Osteoblast (primary cell): ENCODE measurements around the gene PLD4. TPM values are rescaled to one million over a fixed set of nuclear protein-coding genes. Genes with fewer than 3 reads are reported as not detected.
"Not testable (repeated sequence)": the region's sequence is repeated elsewhere in the genome, so short reads cannot be mapped to it uniquely, and the experiment has no call there.

Experiments
- DNase-seq: peaks from one replicate; pipeline ENCODE4 v3.0.0; 2011; ENCODE audit warnings: low spot score, mixed read lengths; ENCODE audit not compliant: insufficient read length; ENCODE audit errors: missing footprints
- H2AFZ ChIP-seq: 2 replicates; pipeline ENCODE4 v1.6.0; 2011; ENCODE audit warnings: mild to moderate bottlenecking, low read length
- H3K27ac ChIP-seq: 2 replicates; pipeline ENCODE4 v1.5.1; 2011; ENCODE audit warnings: mild to moderate bottlenecking, low read depth, low read length, moderate library complexity
- H3K27me3 ChIP-seq: 2 replicates; pipeline ENCODE4 v1.6.0; 2012; ENCODE audit warnings: mild to moderate bottlenecking, control low read depth, inconsistent platforms, low read length, moderate library complexity; ENCODE audit not compliant: insufficient read depth
- H3K36me3 ChIP-seq: 2 replicates; pipeline ENCODE4 v1.5.1; 2011; ENCODE audit warnings: mild to moderate bottlenecking, low read length, control low read depth, moderate library complexity; ENCODE audit not compliant: insufficient read depth
- H3K4me1 ChIP-seq: 2 replicates; pipeline ENCODE4 v1.5.1; 2011; ENCODE audit warnings: mild to moderate bottlenecking, low read length, control low read depth, moderate library complexity; ENCODE audit not compliant: insufficient read depth
- H3K4me2 ChIP-seq: 2 replicates; pipeline ENCODE4 v1.6.0; 2011; ENCODE audit warnings: mild to moderate bottlenecking, low read length; ENCODE audit not compliant: insufficient read depth
- H3K4me3 ChIP-seq: fragments of 200-600 bp; sonication (generic); 3 replicates; pipeline ENCODE4 v1.5.1; 2012; ENCODE audit warnings: mild to moderate bottlenecking, low read length, inconsistent platforms; ENCODE audit not compliant: insufficient read depth
- H3K79me2 ChIP-seq: 2 replicates; pipeline ENCODE4 v1.6.0; 2012; ENCODE audit warnings: mild to moderate bottlenecking, low read length, control low read depth, inconsistent platforms; ENCODE audit not compliant: insufficient read depth
- H3K9me3 ChIP-seq: 2 replicates; pipeline ENCODE4 v1.5.1; 2011; ENCODE audit warnings: low read depth, low read length, control low read depth
- H4K20me1 ChIP-seq: 2 replicates; pipeline ENCODE4 v1.6.0; 2012; ENCODE audit warnings: mild to moderate bottlenecking, low read length, control low read depth; ENCODE audit not compliant: insufficient read depth
- CTCF ChIP-seq: IDR thresholded peaks from 2 replicates; pipeline ENCODE4 v1.5.1; 2011; ENCODE audit warnings: mild to moderate bottlenecking, low read depth, low read length, moderate library complexity; ENCODE audit errors: extremely low read depth
- total RNA-seq: library from RNA; depleted of rRNA; stranded (reverse); fragments of >200 nt; gene quantifications from 2 replicates; pipeline ENCODE4 v1.2.3, GENCODE V29; 2012

The PLD4 gene
- total RNA-seq, 1 donor = not detected

GRCh38 chr14:104889375-104889757 is 35.3 kb upstream of the PLD4 start:
- Histone ChIP-seq H3K4me3 (no peak overlapping the region), H3K36me3 (peaks cover 5% of the 10 kb centered on the region), H3K27ac (no peak overlapping the region), H3K9me3 (no peaks in the 10 kb centered on the region), H3K79me2 (no peaks in the 10 kb centered on the region), H3K27me3 (no peaks in the 10 kb centered on the region), H2AFZ (no peak overlapping the region), H3K4me1 (no peaks in the 10 kb centered on the region), H3K4me2 (no peak overlapping the region), H4K20me1 (peaks cover 3% of the 10 kb centered on the region)
- no peak for DNase-seq
- no peak for TF ChIP-seq CTCF

- H3K27me3 ChIP-seq, H3K27ac ChIP-seq, H4K20me1 ChIP-seq, H3K79me2 ChIP-seq, H3K9me3 ChIP-seq, H3K4me3 ChIP-seq, DNase-seq, H2AFZ ChIP-seq, H3K36me3 ChIP-seq, H3K4me1 ChIP-seq, H3K4me2 ChIP-seq: not testable (repeated sequence)
These were observed 34.4 kb upstream of the PLD4 start for GRCh38 chr14:104890292-104890691.

- H3K27ac ChIP-seq = no peak overlapping the region
- H3K9me3 ChIP-seq = no peaks in the 10 kb centered on the region
- no peak overlapping the region for H3K4me3 ChIP-seq
- no peak overlapping the region for H3K4me2 ChIP-seq
- H3K27me3 ChIP-seq = no peaks in the 10 kb centered on the region
- no peak for TF ChIP-seq CTCF
- no peaks in the 10 kb centered on the region for H3K79me2 ChIP-seq
- peaks cover 5% of the 10 kb centered on the region for H3K36me3 ChIP-seq
- no peaks in the 10 kb centered on the region for H3K4me1 ChIP-seq
- H2AFZ ChIP-seq = no peak overlapping the region
- peaks cover 8% of the 10 kb centered on the region for H4K20me1 ChIP-seq
- DNase-seq = peak; percentile 74
These were observed 33.5 kb upstream of the PLD4 start for GRCh38 chr14:104891121-104891551.

- peak; percentile 81 for DNase-seq
- H3K79me2 ChIP-seq = no peaks in the 10 kb centered on the region
- no peak for TF ChIP-seq CTCF
These were observed 32.8 kb upstream of the PLD4 start for GRCh38 chr14:104891664-104892530.

More at GRCh38 chr14:104891664-104892530, 32.8 kb upstream of the PLD4 start:
- no peaks in the 10 kb centered on the region for H3K27me3 ChIP-seq
- no peak overlapping the region for H2AFZ ChIP-seq
- H3K9me3 ChIP-seq = no peaks in the 10 kb centered on the region
- no peak overlapping the region for H3K4me3 ChIP-seq
- H3K36me3 ChIP-seq = peaks cover 5% of the 10 kb centered on the region
- H4K20me1 ChIP-seq = peaks cover 8% of the 10 kb centered on the region
- H3K4me2 ChIP-seq = no peak overlapping the region
- H3K4me1 ChIP-seq = no peaks in the 10 kb centered on the region
- no peak overlapping the region for H3K27ac ChIP-seq
